GM04504 (cell line): ENCODE data around the gene IVNS1ABP.
A peak's percentile ranks its signal among the peaks of the same experiment; 100 is the strongest.
"Not testable (repeated sequence)": the region's sequence is repeated elsewhere in the genome, so short reads cannot be mapped to it uniquely, and the experiment has no call there.

Experiments used
- DNase-seq: peaks from one replicate; pipeline ENCODE4 v3.0.0-alpha.2; 2012; ENCODE audit warnings: low read depth

IVNS1ABP gene

DNA sequence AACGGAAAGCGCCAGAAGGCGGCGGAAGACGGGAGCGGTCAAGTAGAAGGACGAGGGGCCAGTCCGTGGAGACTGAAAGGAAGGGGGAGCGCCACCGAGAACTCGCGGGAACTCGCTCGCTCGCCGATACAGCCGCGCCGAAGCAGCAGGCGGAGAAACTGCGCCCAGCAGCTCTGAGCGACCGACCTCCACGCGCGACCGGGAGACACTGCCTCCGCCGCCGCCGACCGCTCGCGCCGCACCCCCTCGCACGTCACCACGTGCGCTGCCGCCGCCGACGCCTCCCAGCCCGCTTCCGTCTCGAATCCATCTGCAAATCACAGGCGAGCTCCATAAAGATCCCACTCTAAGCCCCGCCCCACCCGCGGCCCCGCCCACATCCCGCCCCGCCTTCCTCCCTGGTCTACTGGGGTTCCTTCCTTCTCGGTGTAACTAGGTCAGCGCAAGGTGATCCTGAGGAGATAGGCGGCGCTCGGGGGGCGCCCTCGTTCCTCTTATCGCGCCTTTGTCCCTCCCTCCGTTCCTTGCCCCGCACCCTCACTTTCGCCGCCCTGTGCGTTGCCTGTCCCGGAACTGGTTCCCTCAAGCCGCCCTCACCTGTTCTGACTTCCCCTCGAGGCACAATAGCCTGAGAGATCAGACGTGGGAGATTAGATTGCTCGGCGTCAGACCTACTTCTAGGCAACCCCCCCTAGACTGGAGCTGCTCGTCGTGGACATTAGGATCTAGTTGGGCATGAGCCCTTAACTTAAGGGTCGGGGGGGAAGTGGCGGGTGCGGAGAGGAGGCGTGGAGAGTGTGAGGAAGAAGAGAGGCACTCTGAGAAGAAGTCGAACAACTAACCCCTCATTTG lies at the start of gene IVNS1ABP:
Gene IVNS1ABP (minus strand): TSS at position 210 of the 852 bp plus-strand sequence. CDS start 7,750 bp downstream, outside the sequence.
- DNase-seq, result peak; percentile 80

DNA sequence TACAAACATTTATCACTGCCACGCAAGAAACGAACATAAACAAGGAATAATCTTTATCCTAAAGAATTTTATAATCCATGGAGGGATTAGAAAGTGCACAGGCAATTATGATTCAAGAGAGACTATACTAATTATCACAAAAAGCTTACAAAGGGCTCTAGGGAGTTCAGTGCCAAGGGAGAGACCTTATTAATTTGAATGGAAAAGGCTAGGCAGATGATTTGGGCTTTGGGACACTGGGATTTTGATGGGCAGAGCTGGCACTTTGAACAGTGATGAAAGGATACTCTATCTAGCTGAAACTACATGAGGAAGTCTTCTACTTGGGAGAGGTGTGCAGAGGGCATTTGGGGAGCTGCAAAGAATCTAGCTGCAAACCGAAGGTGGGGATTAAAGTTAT lies 48.9 kb upstream of the IVNS1ABP start:
- DNase-seq, result no peak

DNA sequence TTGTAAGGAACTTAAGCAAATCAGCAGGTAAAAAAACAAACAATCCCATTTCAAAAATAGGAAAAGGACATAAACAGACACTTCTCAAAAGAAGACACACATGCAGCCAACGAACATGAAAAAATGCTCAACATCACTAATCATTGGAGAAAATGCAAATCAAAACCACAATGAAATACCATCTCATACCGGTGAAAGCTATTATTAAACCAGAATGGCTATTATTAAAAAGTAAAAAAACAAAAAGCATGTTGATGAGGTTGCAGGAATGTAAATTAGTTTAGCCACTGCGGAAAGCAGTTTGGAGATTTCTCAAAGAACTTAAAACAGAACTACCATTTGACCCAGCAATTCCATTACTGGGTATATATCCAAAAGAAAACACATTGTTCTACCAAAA lies 47.5 kb upstream of the IVNS1ABP start:
- DNase-seq, result not testable (repeated sequence)

- DNase-seq, result no peak
Measured at GRCh38 chr1:185363205-185363604, 46.2 kb upstream of the IVNS1ABP start.

GRCh38 chr1:185360714-185361113 lies 43.7 kb upstream of the IVNS1ABP start:
- no peak for DNase-seq

DNA sequence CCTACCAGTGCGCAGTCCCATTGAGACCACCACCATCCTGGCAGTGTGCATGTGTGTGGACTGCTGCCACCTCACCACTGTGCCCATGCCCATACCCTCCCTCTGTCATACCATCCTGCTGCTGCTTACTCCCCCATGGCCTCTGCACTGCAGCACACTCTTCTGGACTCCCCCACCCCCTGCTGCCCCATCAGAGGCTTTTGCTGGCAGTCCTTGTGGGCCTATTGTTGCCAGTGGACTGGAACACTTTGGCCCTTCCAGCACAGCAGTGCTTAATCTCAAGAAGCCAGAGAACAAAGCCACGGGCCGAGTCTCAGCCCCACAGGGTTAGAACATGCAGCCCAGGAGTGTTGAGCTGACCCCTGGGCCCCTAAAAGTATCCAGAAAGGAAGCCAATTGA lies 41.9 kb upstream of the IVNS1ABP start:
- DNase-seq, result no peak

DNA sequence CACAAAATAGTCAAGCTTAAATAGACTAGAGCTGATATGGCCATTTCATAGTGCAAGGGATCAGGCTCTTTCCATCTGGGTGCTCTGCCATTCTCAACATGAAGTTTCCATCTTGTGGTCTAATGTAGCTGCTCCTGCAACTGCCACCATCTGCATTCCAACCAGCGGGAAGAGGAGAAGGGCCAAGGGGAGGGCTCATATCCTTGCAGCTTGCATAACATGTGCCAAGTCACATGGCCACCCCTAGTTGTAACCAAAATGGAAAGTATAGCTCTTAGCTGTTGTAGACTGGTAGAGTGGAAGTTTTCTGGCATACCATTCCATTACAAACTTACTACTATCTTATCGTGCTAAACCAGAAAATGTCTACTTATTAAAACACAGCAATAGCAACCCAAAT lies 38.9 kb upstream of the IVNS1ABP start:
- DNase-seq, result no peak

DNA sequence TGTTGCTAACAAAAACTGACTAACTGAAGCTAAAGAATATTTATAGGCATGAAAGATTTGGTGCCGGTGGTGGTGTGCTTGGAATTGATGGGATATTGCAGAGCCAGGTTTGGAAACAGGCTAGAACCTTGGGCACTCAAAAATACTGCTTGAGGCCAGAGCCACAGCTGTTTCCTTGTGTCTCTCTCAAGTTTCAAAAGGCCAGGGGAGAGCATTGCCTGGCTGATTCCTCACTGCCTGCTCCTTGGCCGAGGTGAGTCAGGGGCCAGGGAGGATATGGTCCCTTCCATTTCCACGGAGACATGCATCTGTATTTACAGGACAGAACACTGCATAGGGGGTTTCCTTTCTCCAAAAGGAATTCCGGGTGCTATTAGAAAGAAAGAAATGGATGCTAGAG lies 36.1 kb upstream of the IVNS1ABP start:
- no peak for DNase-seq

DNA sequence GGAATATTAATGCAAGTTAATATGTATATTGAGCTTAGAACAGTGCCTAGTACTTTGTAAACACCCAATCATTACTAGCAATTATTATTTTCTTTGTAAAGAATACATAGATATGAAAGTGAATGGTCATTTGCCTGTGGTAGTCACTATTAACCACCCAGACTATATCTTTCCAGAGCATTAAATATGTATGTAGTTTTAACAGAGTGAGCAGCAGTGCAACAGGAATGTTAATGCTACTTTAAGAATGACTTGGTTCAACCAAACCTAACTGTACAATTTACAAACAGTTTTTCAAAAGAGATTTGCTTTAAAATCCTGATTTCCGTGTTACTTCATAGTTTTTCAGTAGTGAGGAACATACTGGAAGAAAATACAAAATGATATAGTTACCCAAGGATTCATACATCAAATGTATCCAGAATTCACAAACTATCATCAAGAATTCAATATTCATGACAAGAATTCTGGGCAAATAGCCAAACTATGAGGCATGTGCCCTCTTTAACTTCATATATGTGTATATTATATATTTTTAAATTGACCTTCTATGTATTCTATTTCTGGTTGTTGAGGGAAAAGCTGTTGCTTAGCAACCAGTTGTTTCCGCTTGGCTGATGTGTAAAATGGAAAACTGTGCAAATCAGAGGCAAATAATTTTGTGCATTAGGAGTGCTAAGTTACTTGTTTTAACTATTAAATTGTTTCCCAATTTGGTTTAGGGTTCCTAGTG lies 34.9 kb upstream of the IVNS1ABP start:
- DNase-seq, result no peak

DNA sequence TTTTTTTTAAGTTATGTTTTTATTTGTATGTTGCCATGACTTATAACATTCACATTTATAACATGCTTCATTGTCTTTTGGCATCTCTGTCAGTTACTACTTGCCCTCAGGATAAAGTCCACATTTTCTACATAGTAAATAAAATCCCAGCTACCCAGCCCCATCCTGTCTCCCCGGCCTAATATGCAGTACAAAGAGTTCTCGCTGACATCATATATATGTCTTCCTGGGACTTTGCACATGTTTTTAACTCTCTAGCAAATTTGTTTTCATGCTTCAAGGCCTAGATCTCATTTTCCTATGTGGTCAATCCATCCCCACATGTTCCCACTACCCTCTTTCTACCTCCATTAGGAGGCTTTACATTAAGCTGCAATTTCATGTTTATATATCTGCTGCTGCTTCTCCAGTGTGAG lies 33.0 kb upstream of the IVNS1ABP start:
- no peak for DNase-seq

- DNase-seq, result no peak
Measured at GRCh38 chr1:185349556-185349955, 32.5 kb upstream of the IVNS1ABP start.

GRCh38 chr1:185348985-185349384 lies 31.9 kb upstream of the IVNS1ABP start:
- no peak for DNase-seq

- no peak for DNase-seq
Measured at GRCh38 chr1:185348296-185348695, 31.3 kb upstream of the IVNS1ABP start.

DNA sequence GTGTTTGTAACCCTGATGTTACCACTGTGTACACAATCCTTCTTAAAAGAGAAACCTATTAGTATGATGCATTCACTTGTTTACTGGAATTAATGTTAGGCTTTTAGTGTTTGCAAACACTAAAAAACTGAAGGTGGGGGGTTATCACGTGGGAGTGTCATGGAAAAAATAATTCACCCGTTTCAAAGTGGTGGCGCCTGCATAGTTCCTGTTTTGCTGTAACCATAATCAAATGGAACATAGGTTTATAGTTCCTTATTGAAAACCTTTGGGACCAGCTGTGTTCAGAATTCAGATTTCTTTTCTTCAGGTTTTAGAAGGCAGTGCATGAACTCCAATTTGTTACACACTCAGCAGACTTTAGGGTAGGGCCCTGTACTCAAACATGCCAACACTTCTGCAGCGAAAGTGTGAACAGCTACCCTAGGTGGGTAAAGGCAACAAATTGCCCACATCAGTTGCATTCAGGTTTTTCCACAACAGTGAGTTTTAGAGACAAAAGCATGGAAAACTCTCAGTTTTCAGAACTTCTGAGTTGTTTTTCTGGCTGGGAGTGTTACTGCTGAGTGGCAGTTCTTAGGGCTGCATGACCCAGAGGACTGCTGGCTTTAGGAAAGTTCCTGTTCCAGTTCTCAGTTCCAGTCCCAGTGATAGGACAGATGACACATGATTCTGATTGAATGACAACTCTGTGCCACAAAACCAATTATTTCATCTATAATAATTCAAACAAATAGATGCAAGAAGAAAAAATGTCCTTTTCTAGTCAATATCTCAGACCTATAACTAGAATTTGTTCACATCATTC lies 29.1 kb upstream of the IVNS1ABP start:
- DNase-seq, result no peak

DNA sequence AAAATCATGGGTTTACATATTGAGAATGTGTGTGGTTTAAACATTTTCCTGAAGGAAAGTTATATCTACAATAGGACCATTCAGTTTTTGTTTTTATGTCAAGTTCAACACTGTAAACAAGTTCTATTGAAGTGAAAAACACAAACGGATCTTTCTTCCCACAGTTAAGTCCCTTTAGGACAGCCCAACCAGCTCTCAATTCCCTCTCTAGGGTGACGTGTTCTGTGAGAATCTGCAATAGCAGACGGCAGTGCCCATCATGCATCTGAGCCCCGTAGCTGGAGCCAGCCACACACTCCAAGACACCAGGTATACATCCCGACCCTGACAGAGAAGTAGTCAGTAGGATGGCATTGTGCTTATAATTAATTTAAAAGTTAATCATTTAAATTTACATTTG lies 26.3 kb upstream of the IVNS1ABP start:
- no peak for DNase-seq

DNA sequence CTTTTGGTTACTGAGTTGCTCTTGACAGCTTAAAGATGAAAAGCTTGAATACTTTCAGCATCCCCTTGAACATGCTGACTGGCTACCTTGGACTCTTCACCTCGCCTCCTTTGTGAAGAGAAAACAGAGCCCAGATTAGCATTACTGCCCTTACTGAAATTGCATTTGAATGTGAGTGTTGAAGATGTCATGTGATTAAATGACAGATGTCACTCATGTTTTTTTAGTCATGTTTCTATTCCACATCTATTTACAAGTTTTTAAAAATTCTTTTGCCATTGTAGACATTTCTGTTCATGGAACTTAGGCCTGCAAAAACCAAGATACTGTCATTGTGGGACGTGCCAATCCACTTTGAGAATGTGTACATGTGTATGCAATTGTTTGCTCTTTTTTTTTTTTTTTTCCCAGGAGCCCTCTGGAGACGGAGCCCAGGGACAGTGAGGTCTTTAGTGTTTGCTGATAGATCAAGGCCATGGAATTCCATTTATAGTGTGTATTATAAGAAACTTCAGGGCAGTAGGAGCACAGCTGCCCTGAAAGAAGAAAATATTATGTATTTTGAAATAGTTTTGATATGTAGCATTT lies 25.7 kb upstream of the IVNS1ABP start:
- no peak for DNase-seq

- no peak for DNase-seq
Measured at GRCh38 chr1:185342017-185342416, 25.0 kb upstream of the IVNS1ABP start.

- no peak for DNase-seq
Measured at GRCh38 chr1:185341196-185341781, 24.2 kb upstream of the IVNS1ABP start.

DNA sequence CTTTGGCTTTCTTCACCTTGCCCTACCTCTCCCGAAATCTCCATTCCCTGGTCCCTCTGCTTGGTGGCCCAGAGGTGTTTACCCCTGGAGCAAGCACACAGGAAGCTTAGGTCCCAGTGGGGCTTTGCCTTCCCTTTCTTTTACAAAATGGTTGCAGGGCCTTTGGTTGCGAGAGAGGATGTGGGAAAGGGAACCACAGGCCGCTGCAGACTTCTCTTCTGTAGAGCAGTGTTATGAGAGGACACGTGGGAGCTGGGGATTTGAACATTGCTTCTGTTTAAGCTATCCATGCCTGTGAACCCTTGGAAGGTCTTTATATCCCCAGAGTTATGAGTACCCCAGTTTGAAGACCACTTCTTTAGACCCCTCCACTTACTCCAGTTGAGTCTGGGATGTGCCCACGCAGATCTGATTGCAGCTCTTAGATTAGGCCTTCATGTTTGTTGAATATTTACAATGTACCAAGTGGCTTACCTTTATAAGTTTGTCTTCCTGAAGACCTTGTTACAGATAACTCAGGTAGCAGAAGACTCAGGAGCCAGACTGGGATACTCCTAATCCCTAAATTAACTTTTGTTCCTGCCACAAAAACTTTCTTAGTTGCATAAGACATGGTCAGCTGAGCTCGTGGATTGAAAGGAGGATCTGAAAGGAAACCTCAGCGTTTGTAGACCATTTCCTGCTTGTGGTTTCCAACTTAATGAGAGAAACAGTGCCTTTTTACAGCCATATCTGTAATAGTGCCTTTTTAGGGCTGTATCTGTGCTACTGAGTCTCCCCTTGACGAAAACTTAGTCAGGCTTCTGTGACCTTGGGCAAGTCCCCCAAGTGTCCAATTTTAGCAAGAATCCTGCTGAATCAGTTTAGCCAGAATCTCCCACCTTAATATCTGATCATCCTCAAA lies 21.9 kb upstream of the IVNS1ABP start:
- DNase-seq, result no peak

- DNase-seq, result peak; percentile 47
Measured at GRCh38 chr1:185337246-185337645, 20.2 kb upstream of the IVNS1ABP start.

- DNase-seq, result no peak
Measured at GRCh38 chr1:185334182-185334581, 17.1 kb upstream of the IVNS1ABP start.
